GM12892 (cell line): ENCODE measurements around the gene FN3K.

Experiments
- DNase-seq: peaks from one replicate; pipeline ENCODE4 v3.0.0; 2011; ENCODE audit not compliant: insufficient read length
- FAIRE-seq: peaks from 2 replicates; lab custom pipeline; 2011; peaks lifted over from hg19 to GRCh38; lab: Jason Lieb, UNC
- POLR2A ChIP-seq: IDR thresholded peaks from 2 replicates; pipeline ENCODE4 v1.6.1; 2011; ENCODE audit warnings: low read depth, low read length, control low read depth
- POLR2AphosphoS5 ChIP-seq: IDR thresholded peaks from 2 replicates; pipeline ENCODE4 v1.6.1; 2011; ENCODE audit warnings: low read depth, low read length, control low read depth
- TAF1 ChIP-seq: IDR thresholded peaks from 2 replicates; pipeline ENCODE4 v1.6.1; 2011; ENCODE audit warnings: low read depth, mild to moderate bottlenecking, control low read depth, low read length, borderline replicate concordance

Gene FN3K

DNA sequence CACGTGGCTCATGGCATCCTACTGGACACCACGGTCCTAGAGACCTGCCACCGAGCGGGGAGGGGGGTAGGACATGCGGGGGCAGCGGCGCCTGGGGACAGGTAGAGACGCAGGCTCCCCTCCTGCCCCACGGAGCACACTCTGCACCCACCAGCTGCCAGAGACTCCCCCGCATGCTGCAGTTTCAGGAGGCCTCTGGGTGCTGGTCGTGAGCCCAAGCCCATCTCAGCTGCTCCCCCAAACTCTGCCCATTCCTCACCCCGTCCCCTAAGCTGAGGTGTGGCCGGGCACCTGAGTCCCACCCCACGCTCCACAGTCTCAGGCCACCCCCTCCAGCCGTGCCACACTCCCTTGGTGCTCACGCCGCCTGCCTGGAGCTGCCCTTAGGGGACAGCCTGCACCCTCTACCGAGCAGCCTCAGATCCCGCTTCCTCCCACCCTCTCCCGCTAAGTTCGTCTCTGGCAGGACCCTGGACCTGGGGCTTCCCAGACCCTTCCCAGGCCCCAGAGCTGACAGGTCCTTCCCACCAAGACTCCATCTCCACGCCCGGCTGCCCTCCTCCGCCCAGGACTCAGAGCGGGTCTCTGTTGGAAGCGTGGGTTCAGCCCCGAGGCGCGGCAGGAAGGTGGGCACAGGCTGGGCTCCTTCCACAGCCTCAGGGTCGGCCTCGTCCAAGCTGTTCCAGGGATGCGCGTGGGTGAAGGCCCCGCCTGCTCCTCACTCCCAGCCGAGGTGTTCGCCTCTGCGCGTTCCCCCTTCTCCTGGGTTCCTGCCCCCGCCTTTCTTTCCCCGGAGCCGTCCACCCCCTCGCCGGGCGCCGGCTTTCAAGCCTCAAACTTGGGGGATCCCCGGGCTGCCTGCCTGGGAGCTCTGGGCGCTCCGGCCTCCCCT, 38.3 kb upstream of the FN3K start:
- TF ChIP-seq TAF1 = no peak
- TF ChIP-seq POLR2AphosphoS5 = no peak
- TF ChIP-seq POLR2A = no peak
- FAIRE-seq (no peak), DNase-seq (no peak)

DNA sequence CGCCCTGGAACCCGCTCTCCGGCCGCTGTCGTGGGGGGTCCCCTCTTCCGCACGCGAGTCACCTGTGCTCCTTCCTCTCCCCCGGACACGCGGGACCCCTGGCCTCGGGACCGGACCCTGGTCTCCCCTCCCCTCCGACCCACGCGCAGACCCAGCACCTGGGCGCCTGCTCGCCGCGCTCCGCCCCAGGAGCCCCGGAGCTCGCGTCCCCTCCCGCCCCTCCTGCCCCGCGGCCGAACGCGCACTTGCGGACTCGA, 37.7 kb upstream of the FN3K start:
- TF ChIP-seq POLR2AphosphoS5 (no peak), POLR2A (no peak), TAF1 (no peak)
- DNase-seq (no peak), FAIRE-seq (no peak)

DNA sequence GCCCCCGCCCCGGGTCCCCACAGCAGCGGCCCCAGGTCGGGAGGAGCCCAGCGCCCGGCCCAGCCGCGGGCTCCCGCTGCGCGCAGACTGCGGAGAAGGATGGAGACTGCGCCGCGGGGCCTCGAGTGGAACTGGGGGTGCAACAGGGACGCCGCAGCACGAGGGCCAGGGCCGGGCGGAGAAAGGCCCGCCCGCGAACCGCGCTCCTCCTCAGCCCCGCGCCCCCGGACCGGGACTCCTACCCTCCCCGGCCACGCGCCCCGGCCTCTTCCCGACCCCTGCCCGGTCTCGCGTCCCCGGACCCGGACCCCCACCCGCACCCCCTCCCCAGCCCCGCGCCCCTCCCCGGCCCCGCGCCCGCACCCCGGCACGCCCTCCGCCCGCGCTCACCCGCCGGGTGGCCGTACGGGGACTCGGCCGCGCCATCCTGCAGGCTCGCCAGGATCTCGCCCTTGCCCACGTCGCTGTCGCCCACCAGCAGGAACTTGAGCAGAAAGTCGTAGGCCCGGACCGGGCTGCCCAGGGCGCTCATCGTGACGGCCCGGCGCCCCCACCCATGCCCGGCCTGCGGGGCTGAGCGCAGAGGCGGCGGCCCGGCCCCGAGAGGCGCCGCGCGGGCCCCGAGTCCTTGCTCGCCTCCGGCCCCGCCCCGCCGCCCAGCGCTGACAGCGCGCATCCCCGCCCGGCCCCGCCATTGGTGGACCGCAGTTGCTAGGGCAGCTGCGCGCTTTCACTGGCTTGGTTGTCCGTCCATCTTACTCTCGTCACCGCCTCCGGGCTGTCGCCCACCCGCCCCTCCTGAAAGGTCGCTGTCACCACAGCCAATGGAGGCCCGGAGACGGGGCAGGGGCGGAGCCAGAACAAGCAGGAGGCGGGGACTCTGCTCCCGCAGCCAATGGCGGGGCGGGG, 37.1 kb upstream of the FN3K start, which contains the start of gene RAB40B:
Gene RAB40B, minus strand, starts transcription at position 634 of the 909 bp plus-strand sequence. Its CDS starts 102 bp downstream, at position 532.
- FAIRE-seq (peak; percentile 100), DNase-seq (peak; percentile 99)
- TF ChIP-seq POLR2AphosphoS5 = no peak
- TF ChIP-seq TAF1 = no peak
- TF ChIP-seq POLR2A = no peak

DNA sequence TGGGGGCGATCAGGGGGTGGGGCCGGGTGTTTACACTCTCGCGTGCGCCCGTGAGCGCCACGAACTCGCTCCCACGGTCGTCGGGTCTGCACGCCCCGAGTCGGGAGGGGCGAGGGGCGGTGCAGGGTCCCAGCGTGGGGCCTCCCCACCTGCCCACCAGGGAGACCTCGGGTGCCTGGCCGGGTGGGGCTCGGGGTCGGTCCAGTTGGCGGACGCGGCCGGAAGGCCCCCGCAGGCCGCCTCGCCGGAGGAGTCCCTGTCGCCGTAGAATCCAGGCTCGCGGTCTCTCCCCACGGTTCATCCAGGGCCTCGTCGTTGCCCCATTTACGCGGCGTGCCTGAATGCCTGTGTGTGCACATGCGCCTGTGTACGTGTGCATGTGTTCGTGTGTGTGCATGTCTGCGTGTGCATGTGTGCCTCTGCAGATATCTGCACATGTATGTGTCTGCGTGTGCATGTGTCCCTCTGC, 36.4 kb upstream of the FN3K start:
- no peak for DNase-seq
- peak; percentile 50 for FAIRE-seq
- TF ChIP-seq POLR2AphosphoS5 (no peak), POLR2A (no peak), TAF1 (no peak)

DNA sequence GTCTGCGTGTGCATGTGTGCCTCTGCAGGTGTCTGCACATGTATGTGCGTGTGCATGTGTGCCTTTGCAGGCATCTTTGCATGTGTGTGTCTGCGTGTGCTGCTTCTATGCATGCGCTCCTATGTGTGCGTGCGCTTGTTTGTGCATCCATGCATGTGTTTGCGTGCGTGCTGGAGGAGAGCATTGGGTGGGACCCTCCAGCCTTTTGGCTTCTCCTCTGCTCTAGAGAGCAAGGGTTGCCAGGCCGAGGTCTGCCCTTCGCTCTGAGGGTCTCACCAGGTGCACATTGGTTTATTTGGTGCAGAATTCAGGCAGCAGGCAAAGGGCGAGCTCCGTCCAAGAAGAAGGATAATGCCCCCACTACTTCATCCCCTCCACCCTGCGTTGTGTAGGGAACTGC, 35.9 kb upstream of the FN3K start:
- FAIRE-seq (no peak), DNase-seq (no peak)
- TF ChIP-seq POLR2A (no peak), TAF1 (no peak), POLR2AphosphoS5 (no peak)

DNA sequence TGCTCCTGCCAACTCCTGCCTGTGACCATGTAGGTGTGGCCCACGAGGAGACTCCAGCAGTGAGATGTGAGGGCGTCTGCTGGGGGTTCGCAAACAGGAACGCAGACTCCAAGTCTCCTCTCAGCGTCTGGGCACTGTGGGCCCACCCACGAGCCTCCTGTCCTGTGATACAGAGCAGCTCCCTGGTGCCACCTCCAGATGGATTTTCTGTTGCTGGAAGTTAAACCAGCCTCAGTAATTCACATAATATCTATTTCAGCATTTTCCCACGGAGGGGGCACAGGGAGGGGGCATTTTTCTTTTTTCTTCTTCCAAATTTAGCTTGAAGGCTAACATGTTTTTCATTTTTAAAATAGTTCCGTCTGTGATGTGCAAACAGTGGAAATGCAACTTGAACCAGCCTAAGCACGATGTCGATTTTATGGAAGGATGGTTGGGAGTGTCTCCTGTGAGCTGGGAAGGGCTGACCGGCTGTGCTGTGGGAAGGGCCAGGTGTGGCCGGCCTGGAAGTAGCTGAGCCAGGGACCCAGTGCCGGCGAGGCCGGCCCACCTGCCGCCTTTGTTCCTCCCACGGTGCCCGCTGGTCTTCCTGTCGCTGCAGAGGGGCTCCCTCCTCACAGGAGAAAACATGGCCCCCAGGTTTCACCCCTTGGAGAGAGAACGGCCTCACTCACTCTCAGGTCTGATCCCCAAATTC, 33.0 kb upstream of the FN3K start:
- DNase-seq = no peak
- TF ChIP-seq POLR2AphosphoS5 (no peak), POLR2A (no peak), TAF1 (no peak)
- no peak for FAIRE-seq

DNA sequence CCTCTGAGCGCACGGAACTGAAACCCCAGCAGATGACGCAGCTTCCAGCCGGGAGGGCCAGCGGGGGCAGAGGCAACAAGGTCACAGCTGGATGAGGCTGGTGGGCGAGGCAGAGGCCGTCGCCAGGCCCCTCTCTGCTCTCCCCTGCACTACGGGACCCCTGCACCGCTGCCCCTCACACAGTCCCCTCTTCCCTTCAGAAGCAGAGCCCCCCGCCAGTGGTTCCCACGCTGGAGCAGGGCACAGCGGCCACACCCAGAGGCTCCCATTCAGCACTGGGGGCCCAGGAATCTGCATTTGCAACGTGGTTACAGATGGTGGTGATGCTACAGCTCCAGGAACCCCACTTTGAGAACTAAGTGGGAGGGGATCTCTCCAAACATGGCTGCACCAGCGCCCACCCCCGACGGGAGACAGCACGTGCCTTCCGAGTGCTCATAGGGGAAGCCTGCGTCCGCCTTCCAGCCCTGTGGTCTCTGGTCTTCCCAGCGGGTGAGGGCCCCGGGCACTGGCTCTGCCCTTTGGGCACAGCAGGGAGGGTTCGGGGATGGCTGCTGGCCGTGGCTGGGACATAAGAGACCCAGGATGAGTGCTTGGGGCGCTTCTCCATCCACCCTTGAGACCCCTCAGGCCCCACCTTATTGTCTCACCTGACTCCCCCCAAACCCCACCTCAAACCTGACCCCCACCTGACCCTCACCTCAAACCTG, 32.2 kb upstream of the FN3K start:
- no peak for DNase-seq
- no peak for TF ChIP-seq POLR2A
- no peak for TF ChIP-seq POLR2AphosphoS5
- TF ChIP-seq TAF1 = no peak
- no peak for FAIRE-seq

DNA sequence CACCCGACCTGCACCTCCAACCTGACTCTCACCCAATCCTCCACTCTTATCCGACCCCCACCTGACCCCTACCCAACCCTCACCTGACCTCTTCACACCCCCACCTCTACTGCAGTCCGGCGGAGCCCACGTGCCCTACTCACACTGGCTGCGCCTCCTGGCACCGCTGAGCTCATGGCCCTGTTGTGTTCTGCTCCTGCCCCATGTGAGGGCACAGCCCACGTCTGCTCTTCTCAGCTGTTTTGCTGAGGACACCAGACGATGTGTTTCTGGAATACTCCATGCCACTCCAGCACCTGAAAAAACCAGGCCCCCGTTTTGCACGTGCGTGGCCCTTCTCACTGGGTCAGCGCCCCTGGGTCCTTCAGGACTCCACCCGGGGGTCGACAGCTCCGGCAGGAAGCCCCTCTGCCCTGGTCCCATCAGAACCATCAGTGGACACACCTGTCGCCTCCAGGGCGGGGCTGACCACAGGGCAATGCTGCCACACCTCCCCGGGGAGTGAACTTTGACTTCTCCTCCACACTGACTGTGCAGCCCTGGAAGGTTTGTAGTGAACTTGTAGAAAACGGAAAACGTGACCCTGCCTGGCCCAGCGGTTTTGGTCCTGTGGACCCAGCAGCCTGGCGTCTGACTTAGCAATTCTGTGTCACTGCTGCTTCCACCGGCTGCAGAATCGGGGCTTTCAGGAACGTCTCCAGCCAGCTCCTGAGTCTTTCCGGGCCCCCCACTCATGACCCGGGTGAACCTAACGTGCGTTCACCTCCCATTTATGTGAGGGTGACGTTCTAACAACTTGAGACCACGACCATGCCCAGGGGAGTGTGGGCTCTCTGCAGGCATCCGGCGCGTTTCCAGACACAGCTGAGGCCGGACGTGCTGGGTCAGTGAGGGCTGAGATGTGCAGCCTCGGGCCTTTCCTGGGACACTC, 31.2 kb upstream of the FN3K start:
- TF ChIP-seq TAF1 = no peak
- TF ChIP-seq POLR2AphosphoS5 = no peak
- TF ChIP-seq POLR2A = no peak
- DNase-seq = no peak
- FAIRE-seq = no peak

DNA sequence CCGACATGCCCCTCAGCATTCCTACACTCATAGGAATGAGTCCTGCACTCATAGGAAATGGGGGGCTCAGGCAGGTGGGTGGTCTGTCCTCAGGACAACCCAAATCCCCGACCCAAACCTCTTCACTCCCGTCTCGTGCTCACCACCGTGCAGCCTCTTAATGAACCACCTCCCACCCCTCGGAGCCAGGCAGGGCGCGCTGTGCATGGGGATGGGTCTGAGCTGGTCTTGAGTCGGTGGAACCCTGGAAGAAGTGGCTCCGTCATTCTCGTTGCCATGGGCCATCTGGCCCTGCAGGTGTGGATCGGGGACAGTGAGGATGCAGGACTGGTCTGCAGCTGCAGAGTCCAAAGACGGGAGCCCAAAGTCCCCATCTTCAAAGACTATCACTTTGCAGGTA, 30.5 kb upstream of the FN3K start:
- no peak for DNase-seq
- TF ChIP-seq POLR2A (no peak), POLR2AphosphoS5 (no peak), TAF1 (no peak)
- FAIRE-seq = no peak
